GM19324 (cell line): ENCODE measurements around the gene SLC13A5.

Experiments
- ATAC-seq: cut with Tn5 transposase; IDR thresholded peaks from one replicate; pipeline ENCODE4 v1.9.1; 2021; ENCODE audit warnings: mild to moderate bottlenecking, moderate library complexity; ENCODE audit not compliant: unreplicated experiment, low FRiP score

The SLC13A5 gene

GRCh38 chr17:6640536-6641246 lies 72.5 kb downstream of the SLC13A5 start, which contains the start of the genes KIAA0753 and TXNDC17:
KIAA0753 (minus strand) TSS chr17:6640711; CDS start chr17:6635103, 5,608 bp downstream.
TXNDC17 (plus strand) TSS chr17:6641060; CDS start chr17:6641083, 23 bp downstream.
- ATAC-seq = peak; percentile 92

GRCh38 chr17:6639586-6640535 lies 73.3 kb downstream of the SLC13A5 start:
- no peak for ATAC-seq

- no peak for ATAC-seq
Measured at GRCh38 chr17:6639014-6639585, 74.1 kb downstream of the SLC13A5 start.

- no peak for ATAC-seq
Measured at GRCh38 chr17:6638046-6638908, 74.9 kb downstream of the SLC13A5 start.

GRCh38 chr17:6637458-6637840 lies 75.7 kb downstream of the SLC13A5 start:
- ATAC-seq = no peak

GRCh38 chr17:6636616-6637457 lies 76.3 kb downstream of the SLC13A5 start:
- no peak for ATAC-seq

GRCh38 chr17:6636105-6636504 lies 77.1 kb downstream of the SLC13A5 start:
- ATAC-seq = no peak
